HepG2 (cell line): Measurements from ENCODE around the gene NKD2. TPM values are rescaled to one million over a fixed set of nuclear protein-coding genes. Genes with fewer than 3 reads are reported as not detected.

ENCODE experiments used
- ATAC-seq: fragments of 200-7000 bp; cut with Tn5 transposase; 3 replicates; pipeline ENCODE4 v1.9.1; 2020; ENCODE audit warnings: mild to moderate bottlenecking, moderate library complexity
- BruUV-seq: library from RNA; stranded (reverse); fragments of 400-500 nt; replicated peaks from 2 replicates; lab custom pipeline; 2021; lab: Mats Ljungman, UMichigan
- CTCF ChIA-PET: fragments of 300-600 bp; formaldehyde crosslinking; extraction: SDS; loops from one replicate; lab custom pipeline; 2021; ENCODE audit warnings: low total read pairs, inconsistent platforms, low intra/inter-chr PET ratio; lab: Yijun Ruan, JAX
- POLR2A ChIA-PET: fragments of 350-600 bp; sonication (Branson Sonifier 250); formaldehyde crosslinking; loops from one replicate; lab custom pipeline; 2020; ENCODE audit warnings: antibody characterized with exemption, inconsistent platforms; lab: Yijun Ruan, JAX
- DNase-seq: peaks from one replicate; pipeline ENCODE4 v3.0.0-alpha.2; 2015; ENCODE audit warnings: low spot score
- FAIRE-seq: peaks from 3 replicates; lab custom pipeline; 2011; peaks lifted over from hg19 to GRCh38; lab: Jason Lieb, UNC
- H2AFZ ChIP-seq: one replicate; pipeline ENCODE4 v1.6.1; 2011; ENCODE audit warnings: low read length, inconsistent platforms
- H3K27ac ChIP-seq: fragments of 300-600 bp; 3 replicates; pipeline ENCODE4 v1.8.0; 2011; ENCODE audit warnings: mixed run types, mild to moderate bottlenecking, mixed read lengths, low read length, inconsistent platforms; ENCODE audit not compliant: insufficient read depth; ENCODE audit errors: extremely low read length
- H3K27me3 ChIP-seq, 2 experiments: fragments of 200-600 bp in 1 of 2; 2 replicates in 1 of 2; 3 replicates in 1 of 2; pipeline versions ENCODE4 v1.6.0 to v1.8.0; 2011; ENCODE audit warnings: low read length in 2 of 2, mild to moderate bottlenecking in 2 of 2, moderate library complexity in 2 of 2, inconsistent platforms in 1 of 2; ENCODE audit not compliant: insufficient read depth in 2 of 2, control insufficient read depth in 1 of 2
- H3K36me3 ChIP-seq, 2 experiments: fragments of 200-600 bp in 1 of 2; replicated peaks in 1 of 2; 2 replicates in 1 of 2; 3 replicates in 1 of 2; pipeline versions ENCODE4 v1.5.1 to v1.8.0; 2011; ENCODE audit warnings: low read length in 2 of 2, inconsistent platforms in 1 of 2; ENCODE audit not compliant: insufficient read depth in 2 of 2, control insufficient read depth in 1 of 2
- H3K4me1 ChIP-seq: 2 replicates; pipeline ENCODE4 v1.5.1; 2012; ENCODE audit warnings: low read length, inconsistent platforms; ENCODE audit not compliant: insufficient read depth
- H3K4me2 ChIP-seq: 2 replicates; pipeline ENCODE4 v1.6.0; 2011; ENCODE audit warnings: low read depth, low read length, inconsistent platforms
- H3K4me3 ChIP-seq, 3 experiments: fragments of 200-600 bp in 1 of 3; sonication (generic), shearing (Covaris generic) in 1 of 3; replicated peaks in 1 of 3; 2 replicates each; pipeline ENCODE4 v1.5.1; 2011 to 2016; ENCODE audit warnings: low read length in 3 of 3, inconsistent platforms in 2 of 3, low read depth in 2 of 3, mild to moderate bottlenecking in 2 of 3, control low read depth in 1 of 3, mixed read lengths in 1 of 3; ENCODE audit not compliant: insufficient read depth in 1 of 3
- H3K79me2 ChIP-seq: one replicate; pipeline ENCODE4 v1.6.1; 2011; ENCODE audit warnings: low read length, inconsistent platforms; ENCODE audit not compliant: insufficient read depth
- H3K9ac ChIP-seq: 2 replicates; pipeline ENCODE4 v1.6.0; 2011; ENCODE audit warnings: mild to moderate bottlenecking, low read depth, low read length, inconsistent platforms; ENCODE audit not compliant: insufficient read depth
- H3K9me3 ChIP-seq: 2 replicates; pipeline ENCODE4 v1.5.1; 2012; ENCODE audit warnings: mild to moderate bottlenecking, low read length
- H4K20me1 ChIP-seq: 2 replicates; pipeline ENCODE4 v1.6.0; 2011; ENCODE audit warnings: inconsistent platforms, mild to moderate bottlenecking, low read length, moderate library complexity; ENCODE audit not compliant: insufficient read depth
- FUBP1 ChIP-seq: sonication (generic); formaldehyde crosslinking; IDR thresholded peaks from 2 replicates; pipeline ENCODE4 v1.5.1; 2020; ENCODE audit warnings: missing genetic modification reagents, mild to moderate bottlenecking, borderline replicate concordance
- HNRNPUL1 ChIP-seq: fragments of 200-400 bp; formaldehyde crosslinking; IDR thresholded peaks from 2 replicates; pipeline ENCODE4 v1.6.1; 2017; ENCODE audit warnings: low read depth, mild to moderate bottlenecking, low read length, moderate library complexity
- KLF6 ChIP-seq: IDR thresholded peaks from 2 replicates; pipeline ENCODE4 v1.8.0; 2016; ENCODE audit warnings: missing biosample characterization, missing genetic modification reagents
- NFKBIZ ChIP-seq: IDR thresholded peaks from 2 replicates; pipeline ENCODE4 v1.6.1; 2018; ENCODE audit warnings: missing genetic modification reagents, missing compliant biosample characterization
- PHF5A ChIP-seq: IDR thresholded peaks from one replicate; pipeline ENCODE4 v1.6.1; 2018; ENCODE audit warnings: low read depth, missing genetic modification reagents; ENCODE audit not compliant: unreplicated experiment
- RARA ChIP-seq: IDR thresholded peaks from 2 replicates; pipeline ENCODE4 v1.6.1; 2016; ENCODE audit warnings: missing genetic modification reagents, missing compliant biosample characterization
- STAT6 ChIP-seq: sonication (generic); formaldehyde crosslinking; IDR thresholded peaks from 2 replicates; pipeline ENCODE4 v1.4.0; 2020; ENCODE audit warnings: missing genetic modification reagents, mild to moderate bottlenecking, borderline replicate concordance
- TAF1 ChIP-seq: sonication (generic); formaldehyde crosslinking; IDR thresholded peaks from 2 replicates; pipeline ENCODE4 v1.4.0; 2020; ENCODE audit warnings: missing genetic modification reagents
- ZGPAT ChIP-seq: IDR thresholded peaks from 2 replicates; pipeline ENCODE4 v1.6.1; 2016; ENCODE audit warnings: mild to moderate bottlenecking
- ZNF550 ChIP-seq: sonication (generic); formaldehyde crosslinking; IDR thresholded peaks from 2 replicates; pipeline ENCODE4 v1.4.0; 2020; ENCODE audit warnings: mild to moderate bottlenecking, missing genetic modification reagents, borderline replicate concordance
- WGBS: methylation state at CpG from one replicate; pipeline ENCODE4 v1.1.6; 2017; ENCODE audit warnings: low lambda C conversion rate; 5-methylcytosine and 5-hydroxymethylcytosine counted together
- in situ Hi-C: cut with HindIII; loops from 2 replicates; pipeline ENCODE4 v1.10.0; 2017; ENCODE audit warnings: low pct_unique_long_range_greater_than_20kb; ENCODE audit not compliant: extremely low pct_ligation_motif_present
- intact Hi-C: fragments of 100-400 bp; cut with micrococcal nuclease; formaldehyde crosslinking; loops from one replicate; pipeline ENCODE4 v1.10.0; 2022; ENCODE audit not compliant: unreplicated experiment
- polyA plus RNA-seq, 8 experiments: library from polyadenylated mRNA; depleted of rRNA in 3 of 8; stranded (reverse) in 7 of 8; unstranded in 1 of 8; fragments of >200 nt; fragmentation: Illumina TruSeq in 4 of 8; extraction: Trizol in 4 of 8; gene quantifications; 2 replicates each; pipeline versions ENCODE4 v1.2.1 to v1.2.3, GENCODE V29; 2011 to 2016; ENCODE audit warnings: low read depth in 4 of 8, missing spikeins in 1 of 8, mixed read lengths in 1 of 8; ENCODE audit not compliant: insufficient read depth in 1 of 8
- total RNA-seq, 5 experiments: library from RNA; depleted of rRNA; stranded (reverse); fragments of >200 nt; fragmentation: Illumina TruSeq; extraction: Trizol; gene quantifications; 2 replicates each; pipeline ENCODE4 v1.2.3, GENCODE V29; 2016; ENCODE audit warnings: low read depth in 1 of 5

NKD2 gene
- total and polyA plus RNA-seq, 2 of the 13 experiments (the other 11 are each of a cell fraction or from before 2014, with no cell fraction given), result 0.53 to 0.82 TPM

- no peak for ATAC-seq
- TF ChIP-seq RARA (CRISPR knock-in tag) (no peak), TAF1 (CRISPR knock-in tag) (no peak), FUBP1 (CRISPR knock-in tag) (no peak), HNRNPUL1 (no peak), NFKBIZ (CRISPR knock-in tag) (no peak), KLF6 (CRISPR knock-in tag) (no peak), ZNF550 (CRISPR knock-in tag) (no peak), PHF5A (CRISPR knock-in tag) (no peak), ZGPAT (no peak), STAT6 (no peak)
- in situ Hi-C loops (no loop called here), intact Hi-C loops (no loop called here)
- Histone ChIP-seq H3K9ac (no peak overlapping the region), H3K27me3 (peaks cover 2 to 4% of the 10 kb centered on the region in 2 experiments; a peak in 2 of 5 replicates), H3K4me3 (no peak overlapping the region), H3K79me2 (no peaks in the 10 kb centered on the region), H3K9me3 (no peaks in the 10 kb centered on the region), H3K4me1 (peaks cover 14% of the 10 kb centered on the region), H3K27ac (no peak overlapping the region), H4K20me1 (no peaks in the 10 kb centered on the region), H3K4me2 (no peak overlapping the region), H3K36me3 (no peaks in the 10 kb centered on the region), H2AFZ (no peak overlapping the region)
- DNase-seq, result no peak
- ChIA-PET CTCF (no interaction called here), POLR2A (no interaction called here)
- WGBS, result 80% methylated on average over 2 of the region's 17 CpGs
- BruUV-seq, result no TSS peak
- FAIRE-seq, result no peak
Measured at GRCh38 chr5:1014781-1015221, 6.2 kb downstream of the NKD2 start.
